Measurements from ENCODE around the gene CRB3. TPM values are rescaled to one million over a fixed set of nuclear protein-coding genes. Genes with fewer than 3 reads are reported as not detected.
A peak's percentile ranks its signal among the peaks of the same experiment; 100 is the strongest.

Gene CRB3
- total and polyA plus RNA-seq, 9 of the 15 experiments (the other 6 are each of a cell fraction or from before 2014, with no cell fraction given) = 0.49 TPM; not detected in 8

GRCh38 chr19:6424939-6425731 lies 38.9 kb upstream of the CRB3 start (continued):
- TF ChIP-seq XRCC4 (IDR thresholded peaks at IDR 0.05; ENCODE audit: extremely low read depth, insufficient read depth, insufficient read length) (no peak), SRSF1 (IDR thresholded peaks at IDR 0.05; ENCODE audit: low read depth, low read length) (no peak), MYC (IDR thresholded peaks at IDR 0.05; ENCODE audit: low read depth, low read length) (peak; percentile 81), MYC (CRISPR knock-in tag; IDR thresholded peaks at IDR 0.05; ENCODE audit: borderline replicate concordance, low read depth) (peak; percentile 86; the same call in 1 of the 2 replicates), KAT8 (IDR thresholded peaks at IDR 0.05; ENCODE audit: low read depth) (no peak), NCOR1 (IDR thresholded peaks at IDR 0.05) (no peak), CUX1 (CRISPR knock-in tag; IDR thresholded peaks at IDR 0.05) (0 out of 2 replicates have a peak, but pooled peaks have one; percentile 58), SMARCA4 (IDR thresholded peaks at IDR 0.05) (no peak), ZFX (CRISPR knock-in tag; IDR thresholded peaks at IDR 0.05) (peak; percentile 96), ZNF232 (CRISPR knock-in tag; IDR thresholded peaks at IDR 0.05) (peak; percentile 95), SMC3 (conservative IDR thresholded peaks at IDR 0.05; ENCODE audit: insufficient read depth, low read depth, low read length) (no peak), ZNF717 (CRISPR knock-in tag; IDR thresholded peaks at IDR 0.05) (no peak), ARID3A (IDR thresholded peaks at IDR 0.05; ENCODE audit: borderline replicate concordance, low read depth, low read length) (peak; percentile 95), CCAR2 (IDR thresholded peaks at IDR 0.05; ENCODE audit: low read depth, low read length) (no peak), ATF4 (CRISPR knock-in tag; IDR thresholded peaks at IDR 0.05) (0 out of 2 replicates have a peak, but pooled peaks have one; percentile 37), SP1 (CRISPR knock-in tag; IDR thresholded peaks at IDR 0.05) (peak; percentile 96), BCL6 (CRISPR knock-in tag; IDR thresholded peaks at IDR 0.05) (no peak), VEZF1 (CRISPR knock-in tag; IDR thresholded peaks at IDR 0.05) (no peak), ZEB2 (IDR thresholded peaks at IDR 0.05) (no peak), U2AF2 (optimal IDR thresholded peaks at IDR 0.05; ENCODE audit: low read depth, low read length) (no peak)

All from K562 (cell line).